GM20431 (cell line): ENCODE data around the gene MAMSTR.

Experiments
- in situ Hi-C: fragments of 300-500 bp; cut with MseI, MboI; formaldehyde crosslinking; loops from one replicate; pipeline ENCODE4 v1.15.0; 2020; ENCODE audit warnings: low sequenced_read_pairs; ENCODE audit not compliant: unreplicated experiment

MAMSTR gene

GRCh38 chr19:48746738-48747575 lies 27.4 kb upstream of the MAMSTR start, which contains the start of gene IZUMO1:
Gene IZUMO1 (minus strand): TSS chr19:48746909. CDS start chr19:48745859, 1,050 bp downstream.
- in situ Hi-C loops, result no loop called here

- in situ Hi-C loops, result no loop called here
These were observed 26.6 kb upstream of the MAMSTR start for GRCh38 chr19:48746110-48746509.

DNA sequence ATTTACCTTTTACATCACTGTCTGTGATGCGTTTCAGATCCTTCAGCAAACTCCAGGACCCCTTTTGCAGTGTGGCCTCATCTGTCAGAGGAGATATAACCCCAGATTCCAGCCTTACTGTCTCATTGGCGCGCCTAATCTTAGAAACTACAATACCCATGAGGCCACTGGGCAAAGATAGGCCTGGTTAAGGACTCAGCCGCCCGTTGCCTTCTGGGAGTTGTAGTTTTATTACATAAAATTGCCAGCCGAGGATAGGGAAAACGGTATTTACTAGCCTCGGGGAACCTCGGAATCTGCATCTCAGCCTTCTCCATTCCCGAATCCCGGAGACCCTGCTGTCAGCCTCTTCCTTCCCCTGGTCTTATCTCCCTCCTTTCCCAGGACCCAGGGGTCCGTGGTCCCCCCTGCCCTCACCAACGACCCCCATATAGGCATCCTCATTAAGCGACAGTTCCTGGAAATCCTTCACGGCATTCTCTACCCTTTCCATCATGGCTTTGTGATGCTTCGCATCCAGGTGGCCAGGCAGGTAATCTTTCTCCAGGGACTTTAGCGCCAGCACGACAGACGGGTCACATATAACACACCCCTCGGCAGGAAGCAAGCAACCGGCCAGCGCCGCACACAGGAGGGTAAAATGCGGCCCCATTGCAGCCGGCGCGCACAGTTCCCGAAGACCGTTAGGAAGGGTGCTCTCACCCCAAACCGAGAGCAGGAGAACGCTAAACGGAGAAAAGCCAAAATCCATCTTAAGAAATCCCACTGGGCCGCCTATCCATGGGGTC lies 25.9 kb upstream of the MAMSTR start:
- in situ Hi-C loops, result no loop called here

DNA sequence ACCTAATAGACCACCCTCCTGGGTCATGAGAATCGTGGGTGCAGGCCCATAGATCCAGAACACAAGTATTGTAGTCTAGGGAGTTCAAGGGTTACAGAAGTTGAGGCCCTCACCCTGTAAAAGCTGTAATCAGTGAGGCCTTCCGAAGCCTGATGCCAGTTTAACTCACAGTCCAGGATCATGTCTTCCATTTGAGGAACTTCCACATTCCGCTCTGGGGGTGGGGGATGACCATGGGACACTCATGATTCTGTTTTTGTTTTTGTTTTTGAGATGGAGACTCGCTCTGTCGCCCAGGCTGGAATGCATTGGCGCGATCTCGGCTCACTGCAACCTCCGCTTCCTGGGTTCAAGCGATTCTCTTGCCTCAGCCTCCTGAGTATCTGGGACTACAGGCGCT lies 22.6 kb upstream of the MAMSTR start:
- in situ Hi-C loops, result no loop called here

DNA sequence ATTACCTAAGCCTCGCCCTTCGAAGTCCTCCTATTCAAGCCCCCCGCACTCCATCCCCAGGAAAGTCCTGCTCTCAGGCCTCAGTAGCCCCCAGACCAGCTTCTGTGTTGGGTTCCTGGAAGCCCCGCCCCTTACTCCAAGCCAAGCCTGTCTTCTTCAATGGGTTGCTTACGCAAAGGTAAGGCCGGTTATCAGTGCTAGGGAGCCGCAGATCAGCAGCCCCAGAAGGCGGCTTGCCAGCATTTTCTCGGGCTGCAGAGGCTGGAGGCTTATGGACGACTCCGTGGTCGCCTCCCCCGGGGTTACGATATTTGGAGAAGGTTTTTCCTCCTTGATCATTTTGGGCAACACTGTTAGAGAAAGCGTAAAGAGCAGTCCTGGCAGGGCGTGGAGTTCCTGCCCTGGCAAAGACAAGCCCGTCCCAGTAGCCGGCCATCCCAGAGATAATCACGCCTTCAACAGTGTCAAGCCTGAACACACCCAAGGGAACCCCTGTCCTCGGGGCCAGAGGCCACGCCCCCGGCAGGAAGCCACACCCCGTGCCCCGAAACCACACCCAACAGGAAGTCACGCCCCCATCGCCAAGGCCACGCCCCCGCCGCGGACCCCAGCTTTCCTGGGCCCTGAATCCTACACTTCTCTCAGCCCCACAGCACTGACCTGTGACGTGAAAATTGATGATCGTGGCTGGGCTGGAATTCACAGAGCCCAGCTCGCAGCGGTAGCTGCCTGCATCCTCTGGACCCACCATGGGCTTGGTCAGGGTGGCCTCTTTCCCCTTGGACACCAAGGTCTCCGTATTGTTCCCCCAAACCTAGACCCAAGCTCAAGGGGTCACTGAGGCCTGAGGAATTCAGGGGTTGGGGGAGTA lies 21.8 kb upstream of the MAMSTR start:
- in situ Hi-C loops, result no loop called here

DNA sequence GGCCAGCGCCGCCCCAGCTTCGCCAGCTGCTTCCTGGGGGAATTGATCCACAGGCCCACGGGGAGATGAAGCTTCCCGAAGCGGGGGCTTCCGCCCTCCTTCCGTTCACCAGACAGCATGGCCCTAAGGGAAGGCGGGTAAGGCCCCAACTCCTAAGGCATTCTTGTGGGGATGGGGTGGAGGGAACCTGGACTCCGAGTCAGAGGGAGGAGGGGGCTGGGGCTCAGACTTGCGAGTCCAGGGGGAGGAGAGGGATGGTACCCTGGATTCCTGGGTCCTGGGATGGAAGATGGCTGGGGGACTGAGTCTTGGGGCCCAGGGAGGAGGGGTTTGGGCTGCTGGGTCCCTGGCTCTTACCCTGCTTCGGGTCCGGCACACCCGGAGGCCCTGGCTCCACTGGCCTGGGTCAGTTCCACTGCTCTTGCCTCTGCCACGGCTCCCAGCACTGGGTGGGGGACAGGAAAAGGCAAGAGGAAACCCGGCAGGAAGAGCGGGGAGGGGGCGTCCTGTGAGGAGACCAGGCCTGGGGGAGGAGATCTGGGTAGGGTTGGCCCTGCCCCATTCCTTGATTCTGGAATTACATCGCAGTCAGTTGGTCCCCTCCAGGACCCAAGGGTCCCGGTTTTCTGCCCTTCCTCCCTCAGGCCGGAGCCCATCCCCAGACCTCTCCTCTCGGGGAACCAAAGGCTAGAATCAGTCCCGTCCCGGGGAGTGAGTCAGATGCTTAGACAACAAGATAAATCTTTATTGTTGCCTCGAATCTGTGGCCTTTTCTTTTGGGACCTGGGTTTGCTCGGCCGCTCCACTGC lies 20.8 kb upstream of the MAMSTR start, which contains the start of gene RASIP1:
Gene RASIP1 (minus strand): TSS at position 447 of the 809 bp plus-strand sequence. CDS start 328 bp downstream, at position 119.
- in situ Hi-C loops, result no loop called here

DNA sequence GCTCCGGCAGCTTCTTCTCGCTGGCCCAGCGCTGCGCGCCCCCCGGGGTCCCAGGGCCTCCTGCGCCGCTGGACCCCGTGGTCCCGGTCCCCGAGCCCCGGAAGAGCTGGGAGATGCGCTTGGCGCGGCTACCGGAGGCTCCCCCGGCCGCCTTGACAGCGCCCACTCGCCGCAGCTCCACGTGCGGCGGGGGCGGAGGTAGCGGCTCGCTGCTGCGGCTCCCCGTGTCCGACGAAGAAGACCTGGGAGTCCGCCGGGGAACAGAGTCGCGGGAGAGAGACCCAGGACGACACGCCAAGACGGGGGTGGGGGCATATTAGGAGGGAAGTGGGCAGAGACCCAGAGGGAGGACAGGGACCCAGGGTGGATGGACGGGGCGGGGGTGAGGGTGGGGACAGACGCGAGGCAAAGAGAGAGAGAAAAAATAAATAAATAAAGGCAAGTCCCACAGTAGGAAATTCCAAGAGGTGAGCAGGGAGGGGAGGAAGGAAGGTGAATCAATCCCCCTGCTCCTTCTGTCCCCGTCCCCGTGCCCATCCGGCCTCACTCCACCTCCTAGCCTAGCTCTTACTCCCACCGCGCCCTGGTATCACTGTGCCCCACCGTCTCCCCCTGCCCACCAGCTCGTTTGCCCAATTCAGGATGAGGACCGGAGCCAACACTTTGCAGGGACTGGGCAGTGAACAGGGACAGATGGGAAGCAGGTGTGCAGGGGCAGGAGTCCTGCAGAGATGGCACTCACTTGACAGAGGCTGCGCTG lies 20.1 kb upstream of the MAMSTR start:
- in situ Hi-C loops, result no loop called here

DNA sequence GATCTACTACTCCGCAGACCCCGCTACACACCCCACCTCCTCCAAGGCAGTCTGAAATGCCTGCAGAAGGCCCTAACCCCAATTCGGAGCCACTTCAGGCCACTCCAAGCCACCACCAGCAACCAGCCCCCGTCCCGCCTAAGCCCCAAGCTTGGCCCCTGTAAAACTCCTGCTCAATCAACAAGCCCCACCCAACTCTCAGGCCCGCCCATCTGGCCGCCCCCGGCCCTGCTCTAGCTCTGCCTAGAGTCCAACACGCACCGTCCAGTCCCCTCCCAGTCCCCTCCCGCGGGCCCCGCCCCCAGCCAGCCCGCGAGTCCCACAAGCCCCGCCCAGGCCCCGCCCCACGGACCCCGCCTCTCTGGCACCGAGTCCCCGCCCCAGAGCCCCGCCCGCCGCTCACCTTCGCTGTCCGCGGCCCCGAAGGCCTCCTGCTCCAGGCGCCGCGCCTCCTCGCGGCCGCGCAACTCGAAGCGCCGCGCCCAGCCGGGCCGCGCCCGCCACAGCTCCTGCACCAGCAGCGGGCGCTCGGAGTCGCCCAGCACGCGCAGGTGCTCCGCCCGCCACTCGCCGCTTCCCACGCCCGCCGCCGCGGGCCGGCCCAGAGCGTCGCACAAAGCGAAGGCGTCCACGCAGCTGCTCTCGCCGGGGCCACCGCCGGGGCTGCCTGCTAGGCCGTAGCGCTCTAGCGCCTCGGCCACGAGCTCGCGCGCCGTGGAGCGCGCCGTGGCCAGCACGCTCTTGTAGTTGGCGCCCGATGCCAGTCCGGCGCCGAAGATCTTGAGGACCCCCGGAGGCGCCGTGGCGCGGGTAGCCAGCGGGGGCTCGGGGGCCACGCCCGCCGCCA lies 19.3 kb upstream of the MAMSTR start:
- in situ Hi-C loops, result no loop called here

DNA sequence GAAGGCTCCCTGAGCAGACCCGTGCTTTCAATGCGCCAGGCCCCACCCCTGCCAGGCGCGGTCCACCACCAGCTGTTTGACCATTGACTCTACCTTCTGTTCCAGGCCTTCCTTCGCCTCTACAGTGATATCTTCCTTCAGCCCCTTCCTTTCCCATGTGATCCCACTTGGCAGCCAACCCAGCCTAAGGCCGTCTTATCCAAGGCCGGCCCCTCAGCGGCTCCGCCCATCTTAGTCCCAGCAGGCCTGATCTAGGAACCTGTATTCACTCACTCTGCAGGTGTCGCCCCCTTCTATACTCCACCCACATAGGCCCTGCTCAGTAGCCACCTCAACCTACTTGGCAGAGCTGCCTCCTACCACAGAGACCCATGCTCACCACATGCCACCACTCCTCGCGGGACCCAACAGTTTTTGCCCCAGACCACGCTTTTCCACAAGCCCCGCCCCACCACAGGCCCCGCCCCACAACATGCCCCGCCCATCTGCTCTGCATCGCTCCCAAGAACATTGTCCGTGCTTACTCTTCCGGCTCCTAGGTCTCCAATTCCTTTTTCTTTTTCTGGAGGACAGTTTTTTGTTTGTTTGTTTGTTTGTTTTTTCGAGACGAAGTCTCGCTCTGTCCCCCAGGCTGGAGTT lies 18.0 kb upstream of the MAMSTR start:
- in situ Hi-C loops, result no loop called here

- in situ Hi-C loops, result no loop called here
These were observed 15.6 kb upstream of the MAMSTR start for GRCh38 chr19:48735031-48735615.

GRCh38 chr19:48734625-48735024 lies 15.1 kb upstream of the MAMSTR start:
- in situ Hi-C loops, result no loop called here

DNA sequence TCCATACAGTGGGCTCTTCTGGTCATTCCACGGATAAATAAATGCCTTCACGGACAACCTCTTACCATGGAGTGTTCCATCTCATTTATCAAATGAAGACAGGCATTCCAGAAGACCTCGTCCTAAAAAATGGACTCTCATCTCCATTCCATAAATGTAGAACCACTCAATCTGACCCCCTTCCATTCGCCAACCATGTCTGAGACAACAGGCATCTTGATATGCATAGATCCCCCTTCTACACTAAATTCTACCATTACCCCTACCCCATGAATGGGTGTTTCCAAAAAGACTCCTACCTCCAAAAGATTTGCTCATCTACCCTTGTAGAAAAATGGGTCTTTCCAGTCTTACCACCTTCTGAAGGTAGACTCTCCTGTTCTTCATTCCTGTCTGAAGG lies 11.9 kb upstream of the MAMSTR start:
- in situ Hi-C loops, result no loop called here

- in situ Hi-C loops, result no loop called here
These were observed 9.6 kb upstream of the MAMSTR start for GRCh38 chr19:48728911-48729664.

DNA sequence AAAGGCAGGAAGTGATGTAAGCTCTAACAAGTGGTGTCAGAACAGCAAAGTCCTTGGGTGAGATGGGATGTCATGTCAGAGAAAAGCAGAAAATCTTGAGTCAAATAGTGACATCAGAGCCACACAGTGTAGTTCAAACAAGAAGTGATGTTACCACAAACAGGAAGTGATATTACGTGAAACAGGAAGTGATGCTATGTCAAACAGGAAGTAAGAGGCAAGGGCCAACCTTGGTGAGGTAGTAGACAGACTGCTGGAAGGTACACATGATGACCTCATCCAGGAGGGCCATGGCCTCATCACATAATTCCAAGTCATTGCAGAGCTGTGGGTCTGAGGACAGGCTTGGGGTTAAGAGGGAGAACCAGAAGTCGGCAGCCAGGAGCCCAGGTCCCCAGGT lies 7.0 kb upstream of the MAMSTR start:
- in situ Hi-C loops, result no loop called here

DNA sequence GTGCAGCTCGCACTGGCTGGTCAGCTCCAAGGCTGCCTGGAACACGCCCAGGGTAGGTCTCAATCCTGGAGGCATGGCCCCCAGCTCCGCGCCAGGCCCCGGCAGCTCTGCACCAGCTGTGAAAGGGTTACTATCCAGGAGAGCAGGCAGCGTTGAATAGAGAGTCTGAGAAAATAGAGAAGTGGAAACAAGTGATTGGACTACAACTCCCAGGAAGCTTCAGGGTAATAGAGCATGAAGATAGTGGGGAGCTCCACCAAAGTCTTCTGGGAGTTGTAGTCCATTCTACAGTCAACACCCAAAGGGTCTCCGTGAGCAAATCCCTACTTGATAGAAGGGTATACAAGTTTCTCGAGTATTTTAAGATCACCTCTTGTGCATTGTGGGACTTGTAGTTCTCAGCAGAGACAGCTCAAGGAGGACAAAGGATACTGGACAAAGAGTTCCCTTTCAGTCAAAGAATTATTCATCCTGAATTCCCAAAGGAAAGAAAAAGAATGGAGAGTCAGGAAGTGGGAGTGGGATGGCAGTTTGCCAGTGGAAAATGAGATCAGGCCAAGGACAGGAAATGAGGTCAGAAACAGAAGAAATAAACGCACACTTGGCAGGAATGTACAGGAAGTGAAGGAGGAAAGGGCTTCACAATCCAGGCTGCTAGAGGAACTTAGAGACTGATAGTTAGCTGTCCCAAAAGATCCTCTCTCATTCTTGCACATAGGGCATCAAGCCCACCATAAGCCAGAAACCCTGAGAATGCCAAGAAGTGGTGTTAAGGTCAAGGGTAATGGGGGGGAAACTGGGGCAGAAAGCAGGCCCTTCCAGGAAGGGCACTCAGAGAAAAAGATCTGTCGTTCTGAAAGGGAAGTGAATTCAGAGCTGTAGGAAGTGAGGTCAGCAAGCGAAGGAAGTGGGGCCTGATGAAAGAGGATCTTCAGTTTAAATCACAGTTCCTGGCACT lies 5.5 kb upstream of the MAMSTR start:
- in situ Hi-C loops, result no loop called here
